Neural progenitor cell (in vitro differentiated cells): ENCODE data around the gene HSPB3.

Experiments used
- EZH2phosphoT487 ChIP-seq: fragments of 200-600 bp; sonication (generic); IDR thresholded peaks from 2 replicates; pipeline ENCODE4 v1.6.1; 2017; ENCODE audit warnings: antibody characterized with exemption
- TF ChIP-seq, protein P1 (sequence below): fragments of 200-600 bp; sonication (generic); IDR thresholded peaks from 2 replicates; pipeline ENCODE4 v1.5.1; 2017; ENCODE audit warnings: antibody characterized with exemption, mild to moderate bottlenecking

GRCh38 chr5:54412913-54413312 lies 42.6 kb upstream of the HSPB3 start:
- TF ChIP-seq, protein P1, sequence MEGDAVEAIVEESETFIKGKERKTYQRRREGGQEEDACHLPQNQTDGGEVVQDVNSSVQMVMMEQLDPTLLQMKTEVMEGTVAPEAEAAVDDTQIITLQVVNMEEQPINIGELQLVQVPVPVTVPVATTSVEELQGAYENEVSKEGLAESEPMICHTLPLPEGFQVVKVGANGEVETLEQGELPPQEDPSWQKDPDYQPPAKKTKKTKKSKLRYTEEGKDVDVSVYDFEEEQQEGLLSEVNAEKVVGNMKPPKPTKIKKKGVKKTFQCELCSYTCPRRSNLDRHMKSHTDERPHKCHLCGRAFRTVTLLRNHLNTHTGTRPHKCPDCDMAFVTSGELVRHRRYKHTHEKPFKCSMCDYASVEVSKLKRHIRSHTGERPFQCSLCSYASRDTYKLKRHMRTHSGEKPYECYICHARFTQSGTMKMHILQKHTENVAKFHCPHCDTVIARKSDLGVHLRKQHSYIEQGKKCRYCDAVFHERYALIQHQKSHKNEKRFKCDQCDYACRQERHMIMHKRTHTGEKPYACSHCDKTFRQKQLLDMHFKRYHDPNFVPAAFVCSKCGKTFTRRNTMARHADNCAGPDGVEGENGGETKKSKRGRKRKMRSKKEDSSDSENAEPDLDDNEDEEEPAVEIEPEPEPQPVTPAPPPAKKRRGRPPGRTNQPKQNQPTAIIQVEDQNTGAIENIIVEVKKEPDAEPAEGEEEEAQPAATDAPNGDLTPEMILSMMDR = no peak
- TF ChIP-seq EZH2phosphoT487 = no peak
